Esophagus muscularis mucosa (tissue), 4 donors: ENCODE data around the gene NIPAL4. TPM values are rescaled to one million over a fixed set of nuclear protein-coding genes. Genes with fewer than 3 reads are reported as not detected.

Source experiments
- DNase-seq: peaks from one replicate; pipeline ENCODE4 v3.0.0-alpha.2; 2017; ENCODE audit errors: extremely low spot score
- H3K27ac ChIP-seq, 4 donors: fragments of 200-600 bp; sonication (generic); replicated peaks in 1 of 4; 1 replicate in 3 of 4; 2 replicates in 1 of 4; pipeline ENCODE4 v1.5.1; 2016 to 2019; ENCODE audit warnings: mild to moderate bottlenecking in 1 of 4
- H3K27me3 ChIP-seq, 4 donors: fragments of 200-600 bp; sonication (generic); one replicate each; pipeline versions ENCODE4 v1.5.1 to v1.6.0; 2016 to 2019
- H3K36me3 ChIP-seq, 4 donors: fragments of 200-600 bp; sonication (generic); one replicate each; pipeline ENCODE4 v1.5.1; 2016 to 2019
- H3K4me1 ChIP-seq, 4 donors: fragments of 200-600 bp; sonication (generic); one replicate each; pipeline ENCODE4 v1.5.1; 2016 to 2019
- H3K4me3 ChIP-seq, 4 donors: fragments of 200-600 bp; sonication (generic); 1 replicate in 2 of 4; 2 replicates in 2 of 4; pipeline ENCODE4 v1.5.1; 2016 to 2019; ENCODE audit warnings: mild to moderate bottlenecking in 4 of 4, moderate library complexity in 1 of 4
- H3K9me3 ChIP-seq, 4 donors: fragments of 200-600 bp; sonication (generic); 1 replicate in 3 of 4; 2 replicates in 1 of 4; pipeline ENCODE4 v1.5.1; 2016 to 2019
- CTCF ChIP-seq, 3 experiments: fragments of 200-600 bp in 2 of 3; fragments of 450-650 bp in 1 of 3; sonication (generic) in 2 of 3; IDR thresholded peaks; one replicate each; pipeline ENCODE4 v1.5.1; 2017 to 2019; ENCODE audit warnings: antibody characterized with exemption in 3 of 3, mild to moderate bottlenecking in 2 of 3, moderate library complexity in 1 of 3
- EP300 ChIP-seq: sonication (generic); formaldehyde crosslinking; IDR thresholded peaks from one replicate; pipeline ENCODE4 v1.6.1; 2017; ENCODE audit warnings: antibody characterized with exemption
- POLR2A ChIP-seq: fragments of 450-650 bp; IDR thresholded peaks from one replicate; pipeline ENCODE4 v1.6.1; 2017; ENCODE audit warnings: antibody characterized with exemption, moderate library complexity, mild to moderate bottlenecking, low read depth
- POLR2AphosphoS5 ChIP-seq, 2 donors: sonication (generic); formaldehyde crosslinking; IDR thresholded peaks; one replicate each; pipeline ENCODE4 v1.6.1; 2017; ENCODE audit warnings: antibody characterized with exemption in 2 of 2
- WGBS: methylation state at CpG from one replicate; pipeline ENCODE4 v1.1.5; 2018; 5-methylcytosine and 5-hydroxymethylcytosine counted together
- intact Hi-C: fragments of 100-400 bp; cut with DNase I; formaldehyde crosslinking; loops from one replicate; pipeline ENCODE4 v1.15.1; 2023
- total RNA-seq, 4 donors: library from RNA; depleted of rRNA; stranded (reverse); fragments of >200 nt; gene quantifications; one replicate each; pipeline versions ENCODE4 v1.1.0 to v1.2.1, GENCODE V29; 2016

The NIPAL4 gene
- total RNA-seq, 4 donors from 2014 or later = 1.6 to 4.2 (median 2.6) TPM

- Histone ChIP-seq H3K4me1 (peaks cover 10 to 64% (median 55%) of the 10 kb centered on the region in 4 donors), H3K36me3 (peaks cover 21 to 69% (median 21%) of the 10 kb centered on the region in 4 donors), H3K4me3 (no peak overlapping the region), H3K27me3 (peaks cover 0 to 3% (median 0%) of the 10 kb centered on the region in 4 donors), H3K9me3 (no peaks in the 10 kb centered on the region), H3K27ac (peak overlapping the region; percentile 60 to 84 (median 77))
- TF ChIP-seq POLR2A (no peak), EP300 (no peak), POLR2AphosphoS5 (IDR thresholded peaks at IDR 0.05) (peak in 1 of 2 donors; percentile 12)
- DNase-seq = no peak
- WGBS = 40% methylated on average over 5 of the region's 5 CpGs
- intact Hi-C loops = loop anchor here (1.0 to 2.0 kb wide), 2 partner anchors 45 to 112 kb away; no protein-coding TSS in a partner anchor
These were observed 17.9 kb downstream of the NIPAL4 start for GRCh38 chr5:157477814-157478494.

- WGBS = 87% methylated on average over 2 of the region's 2 CpGs
- H3K27ac ChIP-seq = peak overlapping the region; percentile 60 to 84 (median 77)
These were observed 18.7 kb downstream of the NIPAL4 start for GRCh38 chr5:157478726-157479125.

GRCh38 chr5:157479166-157479565 is 19.2 kb downstream of the NIPAL4 start:
- H3K27me3 ChIP-seq = peaks cover 0 to 3% (median 0%) of the 10 kb centered on the region in 4 donors
- intact Hi-C loops = no loop called here
- no peak for TF ChIP-seq POLR2AphosphoS5 (IDR thresholded peaks at IDR 0.05)
- no peak for TF ChIP-seq CTCF (IDR thresholded peaks at IDR 0.05)
- no peak for TF ChIP-seq EP300
- no peak for DNase-seq
- H3K9me3 ChIP-seq = no peaks in the 10 kb centered on the region
- no peak overlapping the region for H3K4me3 ChIP-seq
- H3K27ac ChIP-seq = peak overlapping the region; percentile 60 to 84 (median 77)
- peaks cover 0 to 53% (median 45%) of the 10 kb centered on the region in 4 donors for H3K4me1 ChIP-seq
- 97% methylated on average over 3 of the region's 4 CpGs for WGBS
- peaks cover 21 to 70% (median 28%) of the 10 kb centered on the region in 4 donors for H3K36me3 ChIP-seq

More at GRCh38 chr5:157478726-157479125, 18.7 kb downstream of the NIPAL4 start:
- DNase-seq = no peak
- Histone ChIP-seq H3K4me1 (peaks cover 3 to 58% (median 49%) of the 10 kb centered on the region in 4 donors), H3K9me3 (no peaks in the 10 kb centered on the region), H3K4me3 (no peak overlapping the region), H3K27me3 (peaks cover 0 to 3% (median 0%) of the 10 kb centered on the region in 4 donors), H3K36me3 (peaks cover 21 to 70% (median 27%) of the 10 kb centered on the region in 4 donors)
- TF ChIP-seq POLR2A = no peak
- TF ChIP-seq POLR2AphosphoS5 (IDR thresholded peaks at IDR 0.05) = no peak
- no peak for TF ChIP-seq EP300
- no peak for TF ChIP-seq CTCF (IDR thresholded peaks at IDR 0.05)
- intact Hi-C loops = no loop called here

- no peak for DNase-seq
- no peak for TF ChIP-seq EP300
- no peak for TF ChIP-seq POLR2AphosphoS5 (IDR thresholded peaks at IDR 0.05)
- TF ChIP-seq CTCF (IDR thresholded peaks at IDR 0.05) = no peak
- no peak for TF ChIP-seq POLR2A
- Histone ChIP-seq H3K27ac (peak overlapping the region; percentile 60 to 84 (median 77)), H3K27me3 (peaks cover 0 to 3% (median 0%) of the 10 kb centered on the region in 4 donors), H3K4me1 (peaks cover 0 to 55% (median 51%) of the 10 kb centered on the region in 4 donors), H3K9me3 (no peaks in the 10 kb centered on the region), H3K36me3 (peaks cover 21 to 70% (median 28%) of the 10 kb centered on the region in 4 donors), H3K4me3 (no peak overlapping the region)
- intact Hi-C loops = loop anchor here (5.0 kb wide), 1 partner anchor 153 kb away; no protein-coding TSS in a partner anchor
- 73% methylated on average over 15 of the region's 15 CpGs for WGBS
These were observed 19.8 kb downstream of the NIPAL4 start for GRCh38 chr5:157479612-157480510.
